Fibroblast of skin of left biceps (primary cell): ENCODE data around the gene KRTAP4-2.
"Not testable (repeated sequence)": the region's sequence is repeated elsewhere in the genome, so short reads cannot be mapped to it uniquely, and the experiment has no call there.

Experiments used
- DNase-seq, 2 experiments: peaks; one replicate each; pipeline ENCODE4 v3.0.0-alpha.2; 2013; ENCODE audit warnings: low read depth in 2 of 2

Gene KRTAP4-2

GRCh38 chr17:41163828-41164227, 14.2 kb downstream of the KRTAP4-2 start:
- DNase-seq = no peak

GRCh38 chr17:41160648-41161047, 17.4 kb downstream of the KRTAP4-2 start, which contains the start of gene KRTAP4-4:
Gene KRTAP4-4 (minus strand): TSS chr17:41160748. CDS start chr17:41160691, 57 bp downstream.
- DNase-seq = no peak

DNA sequence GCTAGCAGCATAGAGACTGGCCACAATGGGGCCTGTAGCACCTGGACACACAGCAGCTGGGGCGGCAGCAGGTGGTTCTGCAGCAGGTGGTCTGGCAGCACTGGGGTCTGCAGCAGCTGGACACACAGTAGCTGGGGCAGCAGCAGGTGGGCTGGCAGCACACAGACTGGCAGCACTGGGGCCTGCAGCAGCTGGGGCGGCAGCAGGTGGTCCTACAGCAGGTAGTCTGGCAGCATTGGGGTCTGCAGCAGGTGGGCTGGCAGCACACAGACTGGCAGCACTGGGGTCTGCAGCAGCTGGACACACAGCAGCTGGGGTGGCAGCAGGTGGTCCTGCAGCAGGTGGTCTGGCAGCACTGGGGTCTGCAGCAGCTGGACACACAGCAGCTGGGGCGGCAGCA, 17.8 kb downstream of the KRTAP4-2 start:
- DNase-seq = not testable (repeated sequence)

DNA sequence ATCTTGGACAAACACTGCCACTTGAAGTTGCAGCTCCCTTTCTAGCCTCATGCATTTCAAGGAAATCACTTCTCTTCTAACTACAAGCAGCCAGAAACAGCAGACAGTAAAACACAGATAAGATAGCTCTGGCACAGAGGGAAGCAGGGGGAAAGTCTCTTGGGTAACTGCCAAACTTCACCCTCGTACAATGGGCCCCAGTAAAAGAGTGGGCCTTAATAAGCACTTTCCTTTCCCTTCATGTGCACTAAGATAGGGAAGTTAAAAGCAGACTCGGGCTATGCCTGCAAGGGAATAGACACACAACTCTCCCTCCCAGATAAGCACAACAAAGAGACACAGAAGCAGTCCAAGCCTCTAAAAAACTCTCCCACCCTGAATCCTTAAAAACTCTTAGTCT, 24.2 kb downstream of the KRTAP4-2 start:
- no peak for DNase-seq

DNA sequence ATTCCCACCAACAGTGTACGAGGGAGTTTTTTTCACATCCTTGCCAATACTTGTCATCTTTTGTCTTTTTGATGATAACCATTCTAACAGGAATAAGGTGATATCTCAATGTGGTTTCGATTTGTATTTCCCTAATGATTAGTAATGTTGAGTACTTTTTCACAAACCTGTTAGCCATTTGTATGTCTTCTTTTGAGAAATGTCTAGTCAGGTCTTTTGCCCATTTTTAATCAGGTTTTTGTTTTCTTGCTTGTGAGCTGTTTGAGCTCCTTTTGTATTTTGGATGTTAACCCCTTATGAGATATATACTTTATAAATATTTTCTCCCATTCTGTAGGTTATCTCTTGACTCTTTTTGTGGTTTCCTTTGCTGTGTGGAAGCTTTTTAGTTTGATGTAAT, 26.5 kb downstream of the KRTAP4-2 start:
- no peak for DNase-seq

- no peak for DNase-seq
Measured at GRCh38 chr17:41150026-41150425, 28.0 kb downstream of the KRTAP4-2 start.

DNA sequence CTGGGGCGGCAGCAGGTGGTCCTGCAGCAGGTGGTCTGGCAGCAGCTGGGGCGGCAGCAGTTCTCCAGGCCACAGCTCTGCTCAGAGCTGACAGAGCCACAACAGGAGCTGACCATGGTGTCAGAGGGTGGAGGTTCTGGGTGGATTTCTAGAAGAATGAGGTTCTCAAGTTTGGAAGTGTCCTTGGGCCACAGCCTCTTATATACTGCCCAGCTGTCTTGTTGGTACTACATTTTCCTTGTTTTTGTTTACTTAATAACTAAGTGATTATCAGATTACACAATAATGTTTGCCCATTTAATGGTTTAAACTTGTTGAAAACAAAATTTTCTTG, 28.4 kb downstream of the KRTAP4-2 start, which contains the start of gene KRTAP4-5:
Gene KRTAP4-5, minus strand, starts transcription at position 174 of the 334 bp plus-strand sequence. Its CDS starts 58 bp downstream, at position 116.
- no peak for DNase-seq

DNA sequence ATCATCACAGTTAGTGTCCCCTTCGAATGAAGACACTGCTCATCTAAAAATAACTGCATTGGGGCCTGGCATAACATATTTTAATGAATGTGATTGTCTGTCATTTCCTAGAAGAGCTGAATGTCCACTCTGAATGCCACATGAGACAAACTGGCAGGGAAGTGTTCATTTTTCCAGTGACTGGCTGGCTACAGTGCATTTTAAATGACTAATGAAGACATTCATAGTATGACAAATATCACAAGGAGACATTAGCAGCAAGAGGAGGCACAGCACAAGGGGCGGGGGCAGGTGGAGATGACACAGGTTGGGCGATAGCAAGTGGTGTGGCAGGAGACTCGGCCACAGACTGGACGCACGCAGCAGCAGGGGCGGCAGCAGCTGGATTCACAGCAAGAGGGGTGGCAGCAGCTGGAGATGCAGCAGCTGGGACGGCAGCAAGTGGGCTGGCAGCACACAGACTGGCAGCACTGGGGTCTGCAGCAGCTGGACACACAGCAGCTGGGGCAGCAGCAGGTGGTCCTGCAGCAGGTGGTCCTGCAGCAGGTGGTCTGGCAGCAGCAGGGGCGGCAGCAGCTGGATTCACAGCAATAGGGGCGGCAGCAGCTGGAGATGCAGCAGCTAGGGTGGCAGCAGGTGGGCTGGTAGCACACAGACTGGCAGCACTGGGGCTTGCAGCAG, 28.9 kb downstream of the KRTAP4-2 start:
- DNase-seq = not testable (repeated sequence)

DNA sequence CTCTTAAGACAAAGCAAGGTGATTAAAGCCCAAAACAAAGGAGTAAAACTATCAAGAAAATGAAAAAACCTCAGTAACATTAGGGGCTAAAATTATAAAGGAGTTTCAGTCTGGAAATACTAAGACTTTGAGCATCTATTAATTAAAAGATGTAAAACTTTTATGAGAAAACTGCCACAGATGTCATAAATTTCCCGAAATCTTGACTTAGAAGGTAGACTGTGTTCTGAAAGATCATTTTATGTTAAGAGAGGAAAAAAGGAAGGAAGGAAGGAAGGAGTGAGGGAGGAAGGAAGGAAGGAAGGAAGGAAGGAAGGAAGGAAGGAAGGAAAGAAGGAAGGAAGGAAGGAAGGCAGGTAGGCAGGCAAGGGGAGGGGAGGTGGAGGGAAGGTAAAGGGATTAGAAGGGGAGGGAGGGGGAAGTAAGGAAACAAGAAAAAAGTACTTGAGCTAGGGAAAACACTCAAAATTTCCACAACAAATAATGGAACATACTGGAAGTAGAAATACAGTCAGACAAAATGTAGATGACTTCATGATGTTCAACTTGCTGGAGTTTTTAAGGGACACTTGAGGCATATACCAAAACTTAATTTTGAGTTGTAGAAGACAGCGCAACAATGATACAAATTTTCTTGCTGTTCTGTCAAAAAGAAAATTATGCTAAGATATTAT, 30.4 kb downstream of the KRTAP4-2 start:
- DNase-seq = no peak

GRCh38 chr17:41145261-41145660, 32.8 kb downstream of the KRTAP4-2 start:
- DNase-seq = no peak

GRCh38 chr17:41144846-41145245, 33.2 kb downstream of the KRTAP4-2 start:
- DNase-seq = no peak

GRCh38 chr17:41141361-41141760, 36.7 kb downstream of the KRTAP4-2 start:
- DNase-seq = no peak

DNA sequence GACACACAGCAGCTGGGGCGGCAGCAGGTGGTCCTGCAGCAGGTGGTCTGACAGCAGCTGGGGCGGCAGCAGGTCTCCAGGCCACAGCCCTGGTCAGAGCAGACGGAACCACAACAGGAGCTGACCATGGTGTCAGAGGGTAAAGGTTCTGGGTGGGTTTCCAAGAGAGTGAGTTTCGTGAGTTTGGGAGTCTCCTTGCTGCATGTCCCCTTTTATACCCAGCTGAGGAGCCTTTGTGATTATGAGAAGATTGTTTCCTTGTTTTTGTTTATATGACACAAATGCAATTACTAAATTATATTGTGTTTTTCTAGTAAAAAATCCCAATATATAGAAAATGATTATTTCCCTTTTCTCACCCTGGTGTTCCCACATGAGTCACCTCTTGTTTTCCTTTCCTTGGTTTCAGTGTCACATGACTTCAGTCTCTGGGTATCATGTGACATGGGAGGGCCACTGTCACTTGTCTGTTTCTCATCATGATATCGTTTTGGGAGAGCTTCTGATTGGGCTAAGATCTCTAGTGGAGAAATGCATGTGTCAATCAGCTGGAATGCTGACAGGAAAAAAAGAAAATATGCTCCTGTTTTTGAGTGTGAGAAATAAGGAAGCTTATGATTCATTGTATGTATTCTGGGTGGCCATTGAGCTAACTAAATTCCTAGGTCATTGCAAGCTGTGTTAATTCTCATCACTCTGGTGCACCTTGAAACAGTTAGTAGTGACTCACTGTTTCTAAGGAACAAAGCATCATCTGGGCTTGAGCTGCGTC, 37.5 kb downstream of the KRTAP4-2 start, which contains the start of gene KRTAP4-6:
Gene KRTAP4-6, minus strand, starts transcription at position 185 of the 772 bp plus-strand sequence. Its CDS starts 57 bp downstream, at position 128.
- DNase-seq = peak; percentile 90 to 91

DNA sequence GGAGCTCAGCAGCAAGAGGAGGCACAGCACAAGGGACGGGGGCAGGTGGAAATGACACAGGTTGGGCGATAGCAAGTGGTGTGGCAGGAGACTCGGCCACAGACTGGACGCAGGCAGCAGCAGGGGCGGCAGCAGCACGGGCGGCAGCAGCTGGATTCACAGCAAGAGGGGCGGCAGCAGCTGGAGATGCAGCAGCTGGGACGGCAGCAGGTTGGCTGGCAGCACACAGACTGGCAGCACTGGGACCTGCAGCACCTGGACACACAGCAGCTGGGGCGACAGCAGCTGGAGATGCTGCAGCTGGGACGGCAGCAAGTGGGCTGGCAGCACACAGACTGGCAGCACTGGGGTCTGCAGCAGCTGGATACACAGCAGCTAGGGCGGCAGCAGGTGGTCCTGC, 38.2 kb downstream of the KRTAP4-2 start:
- DNase-seq = not testable (repeated sequence)

- no peak for DNase-seq
Measured at GRCh38 chr17:41133880-41134735, 43.9 kb downstream of the KRTAP4-2 start.

- DNase-seq = no peak
Measured at GRCh38 chr17:41131979-41132378, 46.0 kb downstream of the KRTAP4-2 start.
